Measurements from ENCODE around the gene SLC16A3. TPM values are rescaled to one million over a fixed set of nuclear protein-coding genes. Genes with fewer than 3 reads are reported as not detected.

SLC16A3 gene
- polyA plus RNA-seq, 1 donor (not counting 4 experiments of a cell fraction or from before 2014, with no cell fraction given) = 35.7 TPM

DNA sequence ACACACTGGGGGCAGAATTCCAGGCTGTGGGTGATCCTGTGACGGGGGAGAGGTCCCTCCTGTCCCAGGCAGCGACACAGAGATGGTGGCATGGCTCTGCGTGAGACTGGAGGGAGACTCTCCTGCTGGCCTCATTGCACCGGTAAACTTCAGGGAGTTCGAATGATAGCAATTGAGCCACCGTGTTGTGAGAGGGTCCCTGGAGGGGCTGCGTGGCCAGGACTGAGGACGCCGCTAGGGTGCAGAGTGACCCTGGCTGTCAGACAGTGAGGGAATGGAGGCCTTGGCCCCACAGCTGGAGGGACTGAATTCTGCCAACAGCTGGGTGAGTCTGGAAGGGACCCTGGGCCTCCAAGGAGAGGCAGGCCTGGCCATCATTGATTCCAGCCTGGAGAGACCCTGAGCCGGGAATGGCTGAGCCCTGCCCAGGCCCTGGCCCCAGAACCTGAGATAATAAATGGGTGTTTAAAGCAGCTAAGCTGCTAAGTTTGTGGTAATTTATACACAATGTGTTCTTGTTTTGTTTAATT lies 48.8 kb upstream of the SLC16A3 start:
- TF ChIP-seq EZH2 (IDR thresholded peaks at IDR 0.05; ENCODE audit: low read length) = no peak
- TF ChIP-seq CTCF (optimal IDR thresholded peaks at IDR 0.05 in 1 of 3, IDR thresholded peaks at IDR 0.05 in 1 of 3, conservative IDR thresholded peaks at IDR 0.05 in 1 of 3; ENCODE audit: extremely low read depth in 1 of 3, insufficient read depth in 2 of 3, low read length in 3 of 3) = no peak
- H3K9me1 ChIP-seq (ENCODE audit: control insufficient read depth, extremely low read depth, insufficient read depth, low read length) = peaks cover 3% of the 10 kb centered on the region
- no peaks in the 10 kb centered on the region for H3K79me2 ChIP-seq (ENCODE audit: control insufficient read depth, insufficient read depth, low read length)
- H3K27me3 ChIP-seq (ENCODE audit: control insufficient read depth, extremely low read depth, insufficient read depth, low read length) = no peaks in the 10 kb centered on the region
- no peak overlapping the region for H2AFZ ChIP-seq (ENCODE audit: control insufficient read depth, low read length)
- H3K9ac ChIP-seq (ENCODE audit: control insufficient read depth, extremely low read depth, insufficient read depth, low read length) = no peak overlapping the region
- H3K4me3 ChIP-seq (ENCODE audit: control insufficient read depth in 2 of 3, extremely low read depth in 1 of 3, insufficient read depth in 2 of 3, low read depth in 1 of 3, low read length in 3 of 3) = no peak overlapping the region
- H3K27ac ChIP-seq (ENCODE audit: control insufficient read depth, insufficient read depth, low read length) = no peak overlapping the region
- H3K36me3 ChIP-seq (ENCODE audit: control insufficient read depth in 2 of 2, extremely low read depth in 1 of 2, insufficient read depth in 2 of 2, low read length in 2 of 2) = peaks cover 5 to 38% of the 10 kb centered on the region in 2 experiments
- FAIRE-seq (no peak), DNase-seq (ENCODE audit: low read depth, low spot score) (no peak)
- no peaks in the 10 kb centered on the region for H3K4me1 ChIP-seq (ENCODE audit: control insufficient read depth, extremely low read depth, insufficient read depth, low read length)
- no peaks in the 10 kb centered on the region for H3K9me3 ChIP-seq (ENCODE audit: control insufficient read depth, low read depth, low read length)
- dilution Hi-C loops (cut with MboI; ENCODE audit: extremely low pct_ligation_motif_present, low sequenced_read_pairs) = no loop called here
- no peaks in the 10 kb centered on the region for H4K20me1 ChIP-seq (ENCODE audit: control insufficient read depth, extremely low read depth, insufficient read depth, low read length)
- no peak overlapping the region for H3K4me2 ChIP-seq (ENCODE audit: control insufficient read depth, extremely low read depth, insufficient read depth, low read depth, low read length)

GRCh38 chr17:82180776-82181528 lies 47.9 kb upstream of the SLC16A3 start:
- FAIRE-seq (no peak), DNase-seq (ENCODE audit: low read depth, low spot score) (no peak)
- Histone ChIP-seq H3K4me3 (ENCODE audit: control insufficient read depth in 2 of 3, extremely low read depth in 1 of 3, insufficient read depth in 2 of 3, low read depth in 1 of 3, low read length in 3 of 3) (no peak overlapping the region), H3K27me3 (ENCODE audit: control insufficient read depth, extremely low read depth, insufficient read depth, low read length) (no peaks in the 10 kb centered on the region), H3K27ac (ENCODE audit: control insufficient read depth, insufficient read depth, low read length) (no peak overlapping the region), H4K20me1 (ENCODE audit: control insufficient read depth, extremely low read depth, insufficient read depth, low read length) (no peaks in the 10 kb centered on the region), H3K4me1 (ENCODE audit: control insufficient read depth, extremely low read depth, insufficient read depth, low read length) (no peaks in the 10 kb centered on the region), H3K9ac (ENCODE audit: control insufficient read depth, extremely low read depth, insufficient read depth, low read length) (no peak overlapping the region), H3K9me3 (ENCODE audit: control insufficient read depth, low read depth, low read length) (no peaks in the 10 kb centered on the region), H3K79me2 (ENCODE audit: control insufficient read depth, insufficient read depth, low read length) (no peaks in the 10 kb centered on the region), H3K4me2 (ENCODE audit: control insufficient read depth, extremely low read depth, insufficient read depth, low read depth, low read length) (no peak overlapping the region), H2AFZ (ENCODE audit: control insufficient read depth, low read length) (no peak overlapping the region), H3K36me3 (ENCODE audit: control insufficient read depth in 2 of 2, extremely low read depth in 1 of 2, insufficient read depth in 2 of 2, low read length in 2 of 2) (peaks cover 5 to 41% of the 10 kb centered on the region in 2 experiments), H3K9me1 (ENCODE audit: control insufficient read depth, extremely low read depth, insufficient read depth, low read length) (peaks cover 3% of the 10 kb centered on the region)
- dilution Hi-C loops (cut with MboI; ENCODE audit: extremely low pct_ligation_motif_present, low sequenced_read_pairs) = no loop called here
- TF ChIP-seq EZH2 (IDR thresholded peaks at IDR 0.05; ENCODE audit: low read length) (no peak), CTCF (optimal IDR thresholded peaks at IDR 0.05 in 1 of 3, IDR thresholded peaks at IDR 0.05 in 1 of 3, conservative IDR thresholded peaks at IDR 0.05 in 1 of 3; ENCODE audit: extremely low read depth in 1 of 3, insufficient read depth in 2 of 3, low read length in 3 of 3) (no peak)

Data from keratinocyte (primary cell).